Mammary microvascular endothelial cell (primary cell): ENCODE results near the gene UTP11. TPM values are rescaled to one million over a fixed set of nuclear protein-coding genes. Genes with fewer than 3 reads are reported as not detected.

Experiments used
- total RNA-seq: library from RNA; depleted of rRNA; stranded (reverse); fragments of >200 nt; gene quantifications from 2 replicates; pipeline ENCODE4 v1.2.3, GENCODE V29; 2015

The UTP11 gene
- total RNA-seq: 59.7 and 75.2 TPM in 2 replicates

GRCh38 chr1:38012363-38013226, at the start of gene UTP11:
TSS of gene UTP11 (plus strand) at chr1:38012734. CDS start at chr1:38012803, 69 bp downstream.

GRCh38 chr1:38005195-38006007, 7.1 kb upstream of the UTP11 start, which contains the start of gene FHL3:
TSS of gene FHL3 (minus strand) at chr1:38005514. CDS start at chr1:37999412, 6,102 bp downstream.

GRCh38 chr1:38046333-38046883, 33.9 kb downstream of the UTP11 start, which contains the start of gene POU3F1:
TSS of gene POU3F1 (minus strand) at chr1:38046793. CDS start at chr1:38046743, 50 bp downstream.

Other genes with a start within 250 kb of the UTP11 start
- gene EPHA10, start 247.6 kb upstream of the UTP11 start, total RNA-seq: not detected in 2 replicates
- 0.40 and 0.59 TPM in 2 replicates for gene MANEAL, start 218.9 kb upstream of the UTP11 start, total RNA-seq
- 56.0 and 68.2 TPM in 2 replicates for gene C1orf122, start 204.9 kb upstream of the UTP11 start, total RNA-seq
- gene YRDC, start 204.5 kb upstream of the UTP11 start, total RNA-seq: 26.6 and 30.7 TPM in 2 replicates
- gene MTF1, start 153.1 kb upstream of the UTP11 start, total RNA-seq: 2.1 and 2.4 TPM in 2 replicates
- 11.6 and 12.2 TPM in 2 replicates for gene INPP5B, start 65.7 kb upstream of the UTP11 start, total RNA-seq
- gene SF3A3, start 22.7 kb upstream of the UTP11 start, total RNA-seq: 66.2 and 76.8 TPM in 2 replicates
- 12.7 and 20.7 TPM in 2 replicates for gene FHL3, start 7.2 kb upstream of the UTP11 start, total RNA-seq
- 1.3 TPM in 1 of 2 replicates, not detected in the other for gene POU3F1, start 34.1 kb downstream of the UTP11 start, total RNA-seq